Thymus (tissue), 11 donors: ENCODE measurements around the gene CAMTA1. TPM values are rescaled to one million over a fixed set of nuclear protein-coding genes. Genes with fewer than 3 reads are reported as not detected.

Experiments used
- DNase-seq, 9 donors: peaks; one replicate each; pipeline ENCODE4 v3.0.0-alpha.2; 2013; ENCODE audit warnings: low spot score in 9 of 9, low read depth in 6 of 9, missing footprints in 1 of 9
- H3K27ac ChIP-seq, 2 donors: one replicate each; pipeline ENCODE4 v1.5.1; 2013; ENCODE audit warnings: control low read depth in 1 of 2, low read depth in 1 of 2, low read length in 1 of 2, mild to moderate bottlenecking in 1 of 2, moderate library complexity in 1 of 2
- H3K27me3 ChIP-seq, 2 donors: one replicate each; pipeline ENCODE4 v1.5.1; 2013; ENCODE audit warnings: low read length in 1 of 2; ENCODE audit not compliant: control insufficient read depth in 2 of 2, insufficient read depth in 1 of 2
- H3K36me3 ChIP-seq, 2 donors: one replicate each; pipeline ENCODE4 v1.5.1; 2013; ENCODE audit warnings: low read length in 1 of 2, mild to moderate bottlenecking in 1 of 2, moderate library complexity in 1 of 2; ENCODE audit not compliant: control insufficient read depth in 2 of 2, insufficient read depth in 2 of 2
- H3K4me1 ChIP-seq, 2 donors: one replicate each; pipeline ENCODE4 v1.5.1; 2013; ENCODE audit warnings: low read length in 2 of 2; ENCODE audit not compliant: control insufficient read depth in 2 of 2, insufficient read depth in 2 of 2
- H3K4me3 ChIP-seq, 2 donors: one replicate each; pipeline ENCODE4 v1.5.1; 2013; ENCODE audit warnings: low read length in 2 of 2, control low read depth in 1 of 2, mild to moderate bottlenecking in 1 of 2
- H3K9me3 ChIP-seq, 2 donors: one replicate each; pipeline ENCODE4 v1.5.1; 2013; ENCODE audit warnings: low read length in 1 of 2, mild to moderate bottlenecking in 1 of 2; ENCODE audit not compliant: control insufficient read depth in 2 of 2, insufficient read depth in 1 of 2
- WGBS: extraction: QIAGEN DNeasy Blood & Tissue Kit; methylation state at CpG from one replicate; pipeline ENCODE4 v1.1.7; 2013; 5-methylcytosine and 5-hydroxymethylcytosine counted together
- polyA plus RNA-seq: library from polyadenylated mRNA; stranded (reverse); fragments of 200-250 nt; gene quantifications from one replicate; pipeline ENCODE4 v1.2.3, GENCODE V29; 2013
- total RNA-seq: library from RNA; stranded (reverse); fragments of 120-200 nt; gene quantifications from one replicate; pipeline ENCODE4 v1.2.4, GENCODE V29; 2013
- donor health status: healthy.

CAMTA1 gene
- total and polyA plus RNA-seq, 2 donors: 32.0 to 158 TPM

DNA sequence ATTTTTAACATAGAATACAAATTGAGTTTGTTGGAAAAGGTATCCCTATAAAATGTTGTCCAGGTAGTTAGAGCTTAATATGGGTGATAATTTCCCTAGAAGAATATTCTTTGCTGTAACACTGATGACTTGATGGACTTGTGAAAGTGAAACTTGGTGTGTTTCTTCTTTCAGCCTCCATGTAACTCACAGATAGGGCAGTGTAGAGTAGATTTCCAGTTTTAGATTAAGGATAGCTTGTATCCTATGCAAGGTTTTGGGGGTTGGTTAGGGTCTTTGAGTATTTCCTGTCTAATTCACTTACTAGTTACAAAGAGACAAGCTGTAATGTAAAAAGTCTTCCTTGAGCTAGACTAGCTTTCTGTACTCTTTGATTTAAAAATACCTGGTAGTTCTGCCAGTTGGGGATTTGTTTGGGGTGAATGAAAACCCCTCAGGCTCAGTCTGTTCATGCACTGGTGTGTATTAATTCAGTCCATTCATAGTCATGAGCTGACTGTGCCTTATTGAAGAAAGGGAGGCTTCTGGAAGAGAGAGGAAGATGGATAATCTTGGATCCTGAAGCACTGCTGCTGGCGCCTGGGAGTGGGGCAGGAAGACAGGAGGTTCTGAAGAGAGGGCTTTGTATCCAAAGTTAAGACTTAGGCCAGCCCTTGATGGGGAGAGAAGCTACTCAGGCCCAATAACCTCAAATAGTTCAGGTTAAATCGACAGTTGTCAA, 83.6 kb downstream of the CAMTA1 start:
- Histone ChIP-seq H3K4me3 (no peak overlapping the region), H3K4me1 (no peaks in the 10 kb centered on the region), H3K27me3 (no peaks in the 10 kb centered on the region), H3K9me3 (no peaks in the 10 kb centered on the region), H3K36me3 (peaks cover 0 to 4% of the 10 kb centered on the region in 2 donors), H3K27ac (peak overlapping the region in 1 of 2 donors; percentile 60)
- 97% methylated on average over 2 of the region's 2 CpGs for WGBS
- DNase-seq: peak in 1 of 9 donors; percentile 6

DNA sequence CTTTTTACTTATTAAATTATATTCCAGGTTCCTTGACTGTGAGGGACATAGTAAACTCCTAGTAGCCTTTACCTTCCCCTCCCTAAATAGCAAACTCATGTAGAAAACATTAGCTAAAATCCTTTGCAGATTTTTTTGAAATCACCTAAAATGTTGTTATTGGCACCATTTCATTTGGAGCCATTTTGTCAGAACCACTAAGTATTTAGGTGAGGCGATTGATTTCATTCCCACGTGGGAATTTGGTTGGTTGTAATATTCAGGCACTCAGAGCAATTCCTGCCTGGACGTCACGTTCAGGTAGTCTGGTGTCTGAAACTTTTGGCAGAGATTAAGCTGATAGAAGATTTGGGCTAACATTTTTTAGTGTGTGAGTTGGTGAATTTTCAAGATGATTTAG, 84.3 kb downstream of the CAMTA1 start:
- DNase-seq: no peak
- no peaks in the 10 kb centered on the region for H3K4me1 ChIP-seq
- no peak overlapping the region for H3K27ac ChIP-seq
- WGBS: 93% methylated on average over 4 of the region's 4 CpGs
- H3K4me3 ChIP-seq: no peak overlapping the region
- no peaks in the 10 kb centered on the region for H3K9me3 ChIP-seq
- H3K27me3 ChIP-seq: no peaks in the 10 kb centered on the region
- H3K36me3 ChIP-seq: peaks cover 6 to 7% of the 10 kb centered on the region in 2 donors

DNA sequence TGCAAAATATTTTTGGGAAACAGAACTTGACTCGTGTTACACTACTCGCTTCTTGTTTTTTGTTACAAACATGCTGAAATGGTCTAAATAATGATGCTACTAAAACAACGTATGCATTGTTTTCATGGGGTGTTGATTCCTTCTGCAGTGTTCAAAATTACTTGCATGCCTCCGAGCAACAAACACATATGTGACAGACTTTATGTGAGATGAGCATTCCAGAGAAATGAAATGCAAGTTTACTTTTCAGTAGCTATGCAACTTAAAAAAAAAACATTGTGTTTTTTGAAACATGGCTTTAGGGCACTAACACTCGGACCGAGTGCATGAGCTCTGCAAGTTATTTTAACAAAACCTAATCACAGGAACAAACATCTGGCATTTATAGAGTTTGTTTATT, 84.8 kb downstream of the CAMTA1 start:
- Histone ChIP-seq H3K27me3 (no peaks in the 10 kb centered on the region), H3K27ac (no peak overlapping the region), H3K4me1 (no peaks in the 10 kb centered on the region), H3K36me3 (peaks cover 6 to 11% of the 10 kb centered on the region in 2 donors), H3K4me3 (no peak overlapping the region), H3K9me3 (no peaks in the 10 kb centered on the region)
- 96% methylated on average over 6 of the region's 6 CpGs for WGBS
- no peak for DNase-seq

DNA sequence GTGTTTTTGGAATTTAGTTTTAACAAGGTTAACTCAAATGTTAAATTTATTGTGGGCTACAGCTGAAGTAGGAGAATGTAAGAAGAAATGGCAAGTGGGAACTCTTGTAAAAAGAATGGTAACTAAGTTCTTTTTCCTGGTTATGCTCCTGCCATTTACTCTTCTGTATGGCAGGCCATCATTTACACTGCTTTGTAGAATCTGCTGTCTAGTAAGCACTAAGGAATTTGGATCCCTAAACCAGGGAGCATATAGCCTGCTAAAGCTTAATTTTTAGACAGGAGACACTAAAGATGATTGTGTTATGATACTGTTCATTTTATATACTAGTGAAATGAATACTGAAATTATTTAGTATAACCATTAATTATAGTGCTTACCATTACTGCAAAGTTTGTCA, 85.3 kb downstream of the CAMTA1 start:
- Histone ChIP-seq H3K4me3 (no peak overlapping the region), H3K27ac (no peak overlapping the region), H3K27me3 (no peaks in the 10 kb centered on the region), H3K4me1 (no peaks in the 10 kb centered on the region), H3K9me3 (no peaks in the 10 kb centered on the region), H3K36me3 (peaks cover 6 to 15% of the 10 kb centered on the region in 2 donors)
- no peak for DNase-seq

DNA sequence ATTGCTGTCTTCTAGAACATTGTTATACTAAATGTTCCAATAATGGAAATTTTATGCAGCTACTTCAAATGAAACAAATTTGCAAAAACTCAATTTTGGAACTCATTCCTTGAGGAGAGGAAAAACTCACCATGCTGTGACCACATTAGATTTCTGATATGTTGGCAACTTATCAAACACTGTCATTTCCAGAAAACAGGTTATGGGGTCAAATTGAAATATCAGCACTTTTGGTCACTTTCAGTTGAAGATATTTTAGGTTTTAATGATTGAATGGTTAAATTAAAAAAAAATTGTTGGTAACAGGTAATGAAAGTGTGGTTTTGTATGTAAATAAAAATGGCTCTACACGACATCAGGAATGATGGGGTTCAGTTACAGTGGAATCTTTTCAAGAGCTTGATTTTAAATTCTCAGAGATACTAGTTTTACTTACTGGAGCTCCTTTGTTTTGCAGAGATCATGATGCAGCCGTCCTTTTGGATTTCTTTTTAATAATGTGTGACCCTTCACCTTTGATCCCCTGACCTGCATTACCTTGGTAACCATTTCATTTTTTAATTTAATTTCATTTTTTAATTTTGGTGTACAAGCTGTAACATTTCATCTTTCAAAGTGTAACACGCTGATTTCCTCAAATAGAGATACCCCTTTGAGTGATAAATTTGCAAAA, 86.2 kb downstream of the CAMTA1 start:
- WGBS: 96% methylated on average over 3 of the region's 3 CpGs
- Histone ChIP-seq H3K27ac (no peak overlapping the region), H3K4me3 (no peak overlapping the region), H3K27me3 (no peaks in the 10 kb centered on the region), H3K9me3 (no peaks in the 10 kb centered on the region), H3K4me1 (no peaks in the 10 kb centered on the region), H3K36me3 (peaks cover 6 to 16% of the 10 kb centered on the region in 2 donors)
- no peak for DNase-seq

DNA sequence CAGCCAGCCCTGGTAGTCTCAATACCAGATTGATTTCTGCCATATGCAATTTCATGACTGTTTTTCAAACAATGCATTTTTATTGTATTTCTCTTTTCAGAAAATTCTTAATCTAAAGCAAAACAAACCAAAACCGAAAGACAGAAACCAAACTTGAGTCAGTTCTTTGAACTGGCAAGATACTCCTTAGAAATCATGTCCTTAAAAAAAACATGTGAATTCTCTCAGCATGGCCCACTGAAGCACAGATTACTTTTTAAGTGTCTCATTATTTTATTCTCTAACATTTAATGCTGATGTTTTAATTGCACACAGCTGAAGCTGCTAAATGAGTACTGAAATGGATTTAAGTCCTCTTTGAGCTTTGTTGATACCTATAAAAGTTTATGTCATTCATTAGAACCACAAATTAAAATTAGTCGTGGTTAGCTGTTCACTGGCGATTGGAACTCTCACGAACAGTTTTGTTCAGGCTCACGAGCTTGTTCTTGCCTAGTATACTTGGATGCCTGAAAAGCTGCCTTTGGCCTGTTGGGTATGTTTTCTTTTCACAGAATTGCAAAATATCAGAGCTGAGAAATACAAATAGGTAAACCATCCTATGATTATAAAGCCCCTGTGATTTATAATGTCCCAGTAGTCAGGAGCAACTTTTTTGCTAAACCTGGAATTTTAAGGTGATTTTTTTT, 87.5 kb downstream of the CAMTA1 start:
- no peaks in the 10 kb centered on the region for H3K4me1 ChIP-seq
- no peaks in the 10 kb centered on the region for H3K9me3 ChIP-seq
- peak overlapping the region in 1 of 2 donors; percentile 27 for H3K27ac ChIP-seq
- WGBS: 89% methylated on average over 5 of the region's 5 CpGs
- H3K4me3 ChIP-seq: no peak overlapping the region
- peaks cover 6 to 16% of the 10 kb centered on the region in 2 donors for H3K36me3 ChIP-seq
- no peak for DNase-seq
- no peaks in the 10 kb centered on the region for H3K27me3 ChIP-seq

DNA sequence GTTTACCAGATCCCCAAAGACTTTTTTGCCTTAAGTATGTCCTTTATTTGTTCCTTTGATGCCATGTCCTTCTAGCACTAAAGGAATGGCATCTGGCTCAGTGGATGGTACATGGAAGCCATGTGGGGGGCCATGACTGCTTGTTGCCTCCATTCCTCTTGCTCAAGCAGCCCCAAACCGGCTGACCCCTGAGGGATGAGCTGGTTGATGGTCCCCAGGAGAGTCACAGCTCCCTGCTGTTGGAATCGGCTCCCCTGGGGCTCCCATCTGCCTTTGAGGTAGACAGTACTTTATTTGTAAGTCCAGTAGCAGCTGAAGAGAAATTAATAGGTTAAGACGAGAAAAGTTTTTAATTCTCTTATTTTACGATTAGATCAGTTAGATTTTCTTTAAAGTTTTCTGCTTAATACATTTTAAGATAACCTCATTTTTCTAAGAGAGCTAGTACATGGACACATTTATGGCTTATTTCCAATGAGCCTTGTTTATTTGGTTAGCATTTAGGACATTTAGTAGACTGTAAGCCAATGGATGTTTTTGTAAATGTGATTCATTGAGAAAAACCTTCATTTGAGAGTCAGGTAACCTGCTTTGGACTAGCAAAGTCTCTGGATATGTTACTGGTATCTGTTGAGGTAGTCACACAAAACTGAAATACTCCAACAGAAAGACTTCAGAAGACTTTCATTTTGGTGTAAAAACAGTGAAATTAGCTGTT, 88.2 kb downstream of the CAMTA1 start:
- WGBS: 98% methylated on average over 4 of the region's 4 CpGs
- Histone ChIP-seq H3K4me3 (no peak overlapping the region), H3K4me1 (no peaks in the 10 kb centered on the region), H3K27me3 (no peaks in the 10 kb centered on the region), H3K36me3 (peaks cover 6 to 16% of the 10 kb centered on the region in 2 donors), H3K9me3 (no peaks in the 10 kb centered on the region), H3K27ac (no peak overlapping the region)
- DNase-seq: no peak

DNA sequence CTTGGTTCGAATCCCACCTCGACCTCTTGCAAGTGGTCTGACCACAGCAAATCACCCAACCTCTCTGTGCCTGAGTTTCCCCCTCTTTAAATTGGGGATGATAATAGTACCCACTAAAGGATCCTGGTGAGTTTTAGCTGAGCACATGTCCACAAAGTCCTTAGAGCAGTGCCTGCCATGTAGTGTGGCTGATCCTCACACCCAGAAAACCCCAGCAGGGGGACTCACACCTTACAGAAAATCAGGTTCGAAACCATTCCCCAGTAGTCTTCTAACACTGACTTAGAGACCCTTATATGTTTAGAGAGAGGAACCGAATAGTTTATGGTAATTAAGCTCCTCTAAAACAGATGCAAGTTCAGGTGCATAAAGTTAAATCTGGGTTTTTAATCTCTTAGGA, 89.0 kb downstream of the CAMTA1 start:
- H3K9me3 ChIP-seq: no peaks in the 10 kb centered on the region
- H3K4me1 ChIP-seq: no peaks in the 10 kb centered on the region
- DNase-seq: no peak
- WGBS: 98% methylated on average over 4 of the region's 4 CpGs
- peaks cover 6 to 16% of the 10 kb centered on the region in 2 donors for H3K36me3 ChIP-seq
- H3K27me3 ChIP-seq: no peaks in the 10 kb centered on the region
- H3K4me3 ChIP-seq: no peak overlapping the region
- peak overlapping the region in 1 of 2 donors; percentile 31 for H3K27ac ChIP-seq
